LNCAP (cell line): Measurements from ENCODE around the gene DTX3L.

Experiments used
- TF ChIP-seq, protein P1 (sequence below): fragments of 450-650 bp; IDR thresholded peaks from 2 replicates; pipeline ENCODE4 v1.5.1; 2017; ENCODE audit warnings: mild to moderate bottlenecking

Gene DTX3L

DNA sequence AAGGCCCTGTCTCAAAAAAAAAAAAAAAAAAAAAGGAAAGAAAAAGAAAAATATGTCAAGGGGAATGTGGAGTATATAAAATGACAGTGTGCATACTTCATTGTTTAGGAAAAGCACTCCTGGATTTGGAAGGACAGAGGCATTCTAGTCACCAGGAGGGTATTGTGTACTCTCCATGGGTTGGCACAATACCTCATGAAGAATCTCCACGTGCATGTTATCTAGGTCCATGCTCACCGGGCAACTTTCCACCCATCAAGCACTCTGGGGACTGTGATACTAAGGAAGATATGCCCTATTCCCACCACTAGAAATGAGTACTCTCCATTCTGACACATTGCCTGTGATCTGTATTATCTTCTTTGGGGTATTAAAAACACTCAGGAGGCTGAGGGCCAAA is 34.0 kb upstream of the DTX3L start:
- TF ChIP-seq, protein P1, sequence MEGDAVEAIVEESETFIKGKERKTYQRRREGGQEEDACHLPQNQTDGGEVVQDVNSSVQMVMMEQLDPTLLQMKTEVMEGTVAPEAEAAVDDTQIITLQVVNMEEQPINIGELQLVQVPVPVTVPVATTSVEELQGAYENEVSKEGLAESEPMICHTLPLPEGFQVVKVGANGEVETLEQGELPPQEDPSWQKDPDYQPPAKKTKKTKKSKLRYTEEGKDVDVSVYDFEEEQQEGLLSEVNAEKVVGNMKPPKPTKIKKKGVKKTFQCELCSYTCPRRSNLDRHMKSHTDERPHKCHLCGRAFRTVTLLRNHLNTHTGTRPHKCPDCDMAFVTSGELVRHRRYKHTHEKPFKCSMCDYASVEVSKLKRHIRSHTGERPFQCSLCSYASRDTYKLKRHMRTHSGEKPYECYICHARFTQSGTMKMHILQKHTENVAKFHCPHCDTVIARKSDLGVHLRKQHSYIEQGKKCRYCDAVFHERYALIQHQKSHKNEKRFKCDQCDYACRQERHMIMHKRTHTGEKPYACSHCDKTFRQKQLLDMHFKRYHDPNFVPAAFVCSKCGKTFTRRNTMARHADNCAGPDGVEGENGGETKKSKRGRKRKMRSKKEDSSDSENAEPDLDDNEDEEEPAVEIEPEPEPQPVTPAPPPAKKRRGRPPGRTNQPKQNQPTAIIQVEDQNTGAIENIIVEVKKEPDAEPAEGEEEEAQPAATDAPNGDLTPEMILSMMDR, result no peak

DNA sequence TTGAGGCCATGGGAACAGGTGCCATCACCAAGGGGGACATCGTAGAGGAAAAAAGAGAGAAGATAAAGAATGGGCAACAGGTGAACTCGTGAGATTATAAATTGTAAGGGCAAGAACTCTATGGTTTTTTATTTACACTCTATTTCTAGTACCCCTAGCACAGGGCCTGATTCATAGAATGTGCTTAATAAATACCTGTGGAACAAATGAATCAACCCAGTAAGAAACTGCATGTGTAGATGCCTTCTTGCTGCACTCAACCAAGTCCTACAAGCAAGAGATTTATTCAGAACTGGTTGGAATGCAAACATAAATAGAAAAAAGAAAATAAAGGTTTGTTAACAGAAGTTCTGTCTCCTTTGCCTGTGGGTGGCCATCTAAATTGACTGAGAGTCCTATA is 30.7 kb upstream of the DTX3L start:
- TF ChIP-seq, protein P1, result no peak

DNA sequence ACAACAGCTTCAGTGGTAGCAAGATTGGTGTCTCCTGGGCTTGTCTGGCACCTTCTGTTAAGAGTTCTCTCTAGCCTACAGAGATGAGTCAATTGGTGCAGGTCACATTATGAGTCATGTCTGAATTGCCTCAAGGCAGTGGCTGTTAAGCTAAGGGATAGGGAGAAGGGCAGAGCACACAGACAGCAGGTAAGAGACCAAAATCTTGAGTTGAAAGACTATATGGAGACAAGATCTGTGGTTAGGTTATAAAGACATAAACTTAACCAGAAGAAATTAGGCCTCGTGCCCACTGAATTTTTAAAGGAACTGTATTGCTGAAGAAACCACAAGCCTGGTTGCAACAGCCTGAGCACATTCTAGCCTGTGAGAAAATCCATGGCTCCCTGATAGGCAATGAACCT is 30.2 kb upstream of the DTX3L start:
- TF ChIP-seq, protein P1, result no peak

DNA sequence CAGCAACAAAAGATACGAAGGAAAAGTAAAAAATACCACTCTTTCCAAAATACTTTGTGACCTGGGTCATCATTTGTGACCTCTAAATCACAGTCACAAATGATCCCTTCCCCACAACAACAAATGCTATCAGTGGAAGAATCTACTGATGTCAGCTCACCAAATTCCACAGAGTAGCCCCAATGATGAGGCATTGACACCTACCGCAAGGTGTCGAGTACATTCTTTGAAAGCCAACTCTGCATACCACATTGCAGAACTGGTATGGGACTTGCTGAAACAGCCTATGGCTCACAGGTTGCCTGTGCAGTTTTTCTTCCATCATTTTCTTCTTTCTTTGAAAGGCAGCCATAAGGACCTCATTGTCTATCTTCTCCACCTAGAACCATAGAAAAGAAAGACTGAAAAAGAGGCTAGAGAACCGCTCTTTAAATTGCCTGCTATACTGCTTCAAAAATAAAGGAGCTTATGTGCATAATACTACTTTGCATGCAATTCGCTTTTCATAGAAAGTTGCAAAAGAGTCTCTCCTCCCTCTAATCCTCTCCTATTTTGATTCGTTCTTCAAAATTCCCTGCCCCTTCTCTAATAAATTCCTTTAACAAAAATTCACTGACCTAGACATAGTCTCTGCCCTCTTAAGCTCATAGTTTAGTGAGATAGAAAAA is 28.0 kb upstream of the DTX3L start:
- TF ChIP-seq, protein P1, result no peak

DNA sequence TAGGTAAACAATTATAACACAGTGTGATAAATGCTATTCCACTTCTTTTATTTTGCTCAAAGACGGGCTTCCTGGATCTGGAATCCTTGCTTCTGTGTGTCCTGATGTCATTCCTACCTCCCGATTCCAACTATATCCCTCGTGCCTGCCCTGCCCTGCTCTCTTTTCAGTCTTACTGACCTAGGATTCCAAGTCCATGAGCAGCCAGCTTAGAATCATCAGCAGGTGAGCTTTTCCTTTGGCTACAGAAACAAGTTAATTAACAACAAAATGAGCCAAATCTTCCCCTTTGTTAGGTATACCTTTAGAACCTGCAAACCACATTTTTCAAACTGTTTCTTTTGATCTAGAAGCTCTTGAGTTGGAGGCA is 27.5 kb upstream of the DTX3L start:
- TF ChIP-seq, protein P1, result no peak

DNA sequence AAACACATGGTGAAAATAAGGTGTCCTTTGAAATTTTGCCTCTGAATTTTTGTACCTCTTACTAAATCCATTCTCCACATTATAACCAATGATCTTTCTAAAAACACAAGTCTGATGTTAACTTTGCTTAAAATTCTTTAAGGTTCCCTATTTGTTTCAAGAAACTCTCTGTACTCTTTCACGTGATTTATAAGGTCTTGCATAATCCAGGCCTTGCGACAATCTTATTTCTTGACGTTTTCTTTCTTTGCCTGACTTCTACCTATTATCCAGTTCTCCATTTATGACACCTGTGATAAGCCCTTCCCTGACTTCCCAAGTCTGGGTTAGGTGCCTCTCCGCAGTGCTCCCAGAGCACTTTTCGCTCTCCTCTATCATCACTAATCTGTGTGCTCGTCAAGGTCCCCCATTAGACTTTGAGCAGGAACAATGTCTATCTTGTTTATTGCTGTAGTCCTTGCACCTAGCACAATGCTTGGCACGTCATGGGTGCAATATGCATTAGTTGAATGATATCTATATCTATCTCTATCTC is 25.1 kb upstream of the DTX3L start:
- TF ChIP-seq, protein P1, result no peak

DNA sequence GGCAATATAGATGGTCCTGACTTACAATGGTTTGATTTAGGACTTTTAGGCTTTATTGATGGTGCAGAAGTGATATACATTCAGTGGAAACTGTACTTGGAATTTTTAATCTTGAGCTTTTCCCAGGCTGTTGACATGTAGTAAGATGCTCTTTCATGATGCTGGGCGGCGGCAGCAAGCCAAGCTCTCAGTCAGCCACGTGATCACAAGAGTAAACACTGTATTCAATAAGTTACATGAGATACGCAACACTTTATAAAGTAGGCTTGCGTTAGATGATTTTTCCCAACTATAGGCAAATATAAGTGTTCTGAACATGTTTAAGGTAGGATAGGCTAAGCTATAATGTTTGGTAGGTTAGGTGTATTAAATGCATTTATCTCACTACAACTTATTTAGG is 18.0 kb upstream of the DTX3L start:
- TF ChIP-seq, protein P1, result no peak

DNA sequence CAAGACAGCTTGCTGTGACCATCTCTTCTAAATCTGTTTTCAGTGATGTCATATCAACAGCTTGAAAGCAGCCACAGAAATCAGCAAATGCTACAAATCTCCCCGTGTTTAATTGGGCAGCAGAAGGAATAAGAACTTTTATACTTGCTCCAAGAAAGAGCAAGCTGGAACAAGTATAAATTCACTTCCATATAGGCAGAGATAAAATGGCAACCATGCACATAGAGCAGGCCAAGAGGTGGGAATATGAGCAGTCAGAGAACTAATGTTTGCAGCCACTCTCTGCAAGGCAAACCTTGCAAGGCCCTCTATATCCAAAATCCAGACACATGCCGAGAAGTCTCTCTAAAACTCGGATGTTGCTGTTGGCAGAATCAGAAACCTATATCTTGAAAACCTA is 16.1 kb upstream of the DTX3L start:
- TF ChIP-seq, protein P1, result no peak
